ENCODE measurements around the gene AHR.

Gene AHR

DNA sequence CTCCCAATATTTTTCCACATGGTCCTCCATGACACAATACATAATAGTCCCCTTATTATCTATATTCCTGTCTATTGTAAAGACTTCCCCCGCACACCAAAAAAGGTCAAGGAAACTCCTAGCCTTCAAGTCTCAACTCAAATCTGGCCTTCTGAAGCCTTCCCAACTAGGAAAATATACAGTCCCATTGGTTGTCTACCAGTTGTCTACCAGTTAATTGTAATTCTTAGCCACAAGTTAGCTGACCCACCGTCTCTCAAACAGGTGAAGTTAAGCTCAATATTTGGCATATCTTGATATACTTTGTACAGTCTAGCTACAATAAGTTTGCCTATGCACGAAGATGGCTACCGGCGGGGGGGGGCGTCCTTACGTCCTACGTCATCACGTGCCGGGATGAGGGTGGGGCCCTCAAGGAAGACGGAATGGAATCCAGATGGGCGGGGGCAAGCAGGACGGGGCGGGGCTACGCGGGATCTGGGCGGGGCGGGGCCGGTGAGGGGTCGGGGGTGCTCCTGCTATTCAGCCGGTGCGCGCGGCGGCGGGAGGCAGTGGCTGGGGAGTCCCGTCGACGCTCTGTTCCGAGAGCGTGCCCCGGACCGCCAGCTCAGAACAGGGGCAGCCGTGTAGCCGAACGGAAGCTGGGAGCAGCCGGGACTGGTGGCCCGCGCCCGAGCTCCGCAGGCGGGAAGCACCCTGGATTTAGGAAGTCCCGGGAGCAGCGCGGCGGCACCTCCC lies at the start of gene AHR:
TSS of gene AHR (plus strand) at position 551 of the 738 bp plus-strand sequence. CDS start 613 bp downstream, outside the sequence.
- no peak for FAIRE-seq

DNA sequence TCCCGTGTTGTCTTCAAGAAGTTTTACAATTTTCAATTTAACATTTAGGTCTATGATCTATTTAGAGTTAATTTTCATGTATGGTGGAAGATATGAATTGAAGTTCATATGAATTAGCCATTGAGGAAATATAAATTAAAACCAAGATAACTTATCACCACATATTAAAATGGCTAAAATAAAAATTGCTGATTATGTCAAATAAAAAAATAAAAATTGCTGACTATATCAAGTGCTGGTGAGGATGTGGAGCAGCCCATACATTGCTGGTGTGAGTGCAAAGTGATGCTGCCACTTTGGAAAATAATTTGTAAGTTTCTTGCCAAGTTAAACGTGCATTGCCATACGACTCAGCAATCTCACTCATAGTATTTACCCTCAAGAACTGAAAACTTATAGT lies 44.6 kb upstream of the AHR start:
- FAIRE-seq, result no peak

DNA sequence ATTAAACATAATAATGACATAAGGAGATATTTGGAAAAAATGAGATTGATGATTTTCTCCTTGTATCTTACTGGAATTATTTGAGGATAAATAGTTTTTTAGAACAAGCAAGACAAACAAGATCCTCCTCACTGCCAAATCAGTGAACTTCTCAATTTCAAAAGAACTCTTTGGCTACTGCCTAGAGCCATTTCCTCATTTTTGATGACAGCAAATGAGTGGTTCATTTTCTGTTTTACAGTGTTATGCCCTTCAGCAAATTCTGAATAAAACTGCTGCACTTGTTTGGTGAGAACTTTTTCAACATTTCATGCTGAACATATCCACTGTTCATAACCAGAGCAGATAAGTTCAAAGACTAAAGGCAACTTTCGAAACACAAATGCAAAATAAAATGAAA lies 42.5 kb upstream of the AHR start:
- no peak for FAIRE-seq

DNA sequence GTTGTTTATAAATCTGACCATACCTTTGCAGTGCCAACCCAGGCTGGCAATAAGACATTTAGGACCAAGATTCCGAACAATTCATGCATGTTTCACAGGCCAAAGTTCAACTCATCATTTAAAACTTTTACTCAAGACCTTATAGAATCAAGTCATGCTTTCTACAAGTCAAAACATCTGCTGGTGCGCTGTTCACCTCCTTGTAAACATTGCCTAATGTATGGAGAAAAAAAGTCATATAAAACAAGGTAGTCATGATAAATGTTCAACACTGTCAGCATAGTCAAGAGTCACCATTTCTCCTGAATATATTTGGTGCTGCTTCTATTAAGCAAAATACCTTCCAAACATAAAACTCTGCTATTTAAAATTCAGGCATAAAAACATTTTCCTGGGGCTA lies 42.1 kb upstream of the AHR start:
- FAIRE-seq, result no peak

DNA sequence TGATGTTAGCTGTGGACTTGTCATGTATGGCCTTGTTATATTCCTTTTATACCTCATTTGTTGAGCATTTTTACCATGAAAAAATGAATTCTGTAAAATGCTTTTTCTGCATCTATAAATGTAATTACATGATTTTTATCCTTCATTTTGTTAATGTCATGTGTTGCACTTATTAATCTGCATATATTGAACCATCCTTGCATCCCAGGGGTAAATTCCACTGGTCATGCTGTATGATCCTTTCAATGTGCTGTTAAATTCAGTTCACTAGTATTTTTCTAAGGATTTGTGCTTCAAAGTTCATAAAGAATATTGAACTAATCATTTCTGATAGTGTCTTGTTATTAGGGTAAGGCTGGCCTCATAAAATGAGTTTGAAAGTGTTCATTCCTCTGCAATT lies 31.9 kb upstream of the AHR start:
- no peak for FAIRE-seq

DNA sequence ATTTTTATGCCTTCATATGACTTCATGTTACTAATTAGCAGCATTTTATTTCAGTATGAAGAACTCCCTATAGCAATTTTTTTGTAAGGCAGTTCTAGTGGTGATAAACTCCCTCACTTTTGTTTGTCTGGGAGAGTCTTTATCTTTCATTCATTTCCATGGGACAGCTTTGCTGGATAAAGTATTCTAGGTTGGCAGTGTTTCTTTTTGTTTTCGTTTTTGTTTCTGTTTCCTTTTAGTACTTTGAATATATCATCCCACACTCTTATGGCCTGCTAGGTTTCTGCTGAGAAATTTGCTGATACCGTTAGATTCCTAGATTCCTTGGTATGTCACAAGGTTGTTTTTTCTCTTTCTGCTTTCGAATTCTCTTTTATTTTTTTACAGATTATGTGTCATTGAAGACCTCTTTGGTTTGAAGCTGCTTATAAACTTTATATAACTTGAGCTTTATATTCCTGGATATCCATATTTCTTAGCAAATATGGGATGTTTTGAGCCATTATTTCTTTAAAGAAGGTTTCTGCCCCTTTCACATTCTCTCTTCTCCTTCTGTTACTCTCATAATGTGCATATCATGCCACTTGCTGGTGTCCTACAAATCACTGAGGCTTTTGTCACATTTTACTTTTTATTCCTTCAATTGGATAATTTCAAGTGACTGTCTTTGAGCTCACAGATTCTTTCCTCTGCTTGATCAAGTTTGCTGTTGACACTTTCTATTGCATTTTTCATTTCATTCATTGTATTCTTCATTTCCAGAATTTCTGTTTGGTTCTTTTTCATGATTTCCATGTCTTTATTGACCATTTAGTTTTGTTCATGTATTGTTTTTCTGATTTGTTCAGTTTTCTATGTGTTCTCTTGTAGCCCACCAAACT lies 28.9 kb upstream of the AHR start:
- no peak for FAIRE-seq

DNA sequence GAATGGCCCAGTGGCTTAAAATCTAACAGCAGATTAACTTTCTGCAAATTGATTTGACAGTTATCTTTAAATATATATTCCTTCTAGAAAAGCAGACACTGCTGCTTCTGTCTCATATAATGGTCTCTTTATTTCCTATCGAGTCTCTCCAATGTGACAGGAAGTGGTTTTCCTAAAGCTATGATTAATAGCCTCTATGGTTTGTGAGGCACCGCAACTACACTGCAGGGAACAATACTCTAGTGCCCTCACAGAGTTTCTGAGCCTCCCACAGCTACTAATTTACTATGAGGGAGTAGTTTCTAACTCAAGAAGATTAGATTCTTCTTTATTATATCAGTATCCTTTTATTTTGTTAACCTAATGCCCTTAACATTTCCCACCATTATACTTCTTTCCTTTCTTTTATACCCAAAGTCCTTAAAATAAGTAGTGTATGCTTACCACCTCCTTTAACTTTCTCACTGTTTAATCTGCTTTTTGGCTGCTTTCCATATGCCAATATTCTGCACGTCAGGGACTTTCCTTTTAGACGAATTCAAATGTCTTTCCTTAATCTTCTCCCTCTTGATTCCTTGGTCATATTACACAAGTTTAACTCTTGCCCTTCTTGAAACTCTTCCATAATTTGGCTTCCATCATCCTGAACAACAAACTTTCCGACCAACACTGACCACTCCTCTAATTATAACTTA lies 23.8 kb upstream of the AHR start:
- FAIRE-seq, result no peak

DNA sequence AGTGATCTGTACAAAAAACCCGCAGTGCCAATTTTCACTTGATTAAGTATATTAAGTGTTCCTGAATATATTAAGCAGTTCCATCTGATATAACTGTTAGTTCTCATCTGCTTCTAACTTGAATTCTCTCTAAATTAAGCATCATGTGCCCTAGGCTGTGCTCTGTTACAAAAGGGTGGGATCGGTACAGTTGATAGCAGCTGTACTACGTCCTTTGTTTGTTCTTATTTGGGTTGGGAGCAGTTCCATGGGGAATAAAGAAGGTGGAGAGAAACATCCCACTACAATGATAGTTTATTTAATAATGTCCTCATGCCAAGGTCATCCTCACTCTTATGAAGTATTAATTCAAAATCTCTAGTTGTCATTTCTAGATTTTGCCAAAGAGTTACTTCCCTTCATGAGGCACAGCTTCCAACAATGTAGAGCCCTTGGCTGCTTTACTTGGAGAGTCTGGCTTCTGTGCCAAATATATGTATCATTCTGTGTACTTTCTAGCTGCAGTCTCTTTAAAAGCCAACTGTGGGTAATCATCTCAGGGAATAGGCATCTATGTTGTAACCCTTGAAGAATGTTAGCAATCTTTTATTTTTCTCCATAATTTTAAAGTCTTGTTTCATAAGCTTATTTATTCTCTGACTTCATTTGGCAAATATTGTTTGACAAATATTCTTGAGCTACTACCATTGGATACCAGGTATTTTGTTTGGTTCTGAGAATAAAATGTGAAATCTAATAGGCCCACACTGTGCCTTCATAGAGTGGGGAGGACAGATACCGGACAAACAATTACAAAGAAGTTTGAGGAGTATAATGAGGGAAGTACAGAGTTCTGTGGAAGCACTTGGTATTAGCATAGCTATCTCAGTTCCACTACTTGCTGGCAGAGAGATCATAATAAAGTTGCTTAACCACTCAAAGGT lies 22.4 kb upstream of the AHR start:
- FAIRE-seq, result no peak

DNA sequence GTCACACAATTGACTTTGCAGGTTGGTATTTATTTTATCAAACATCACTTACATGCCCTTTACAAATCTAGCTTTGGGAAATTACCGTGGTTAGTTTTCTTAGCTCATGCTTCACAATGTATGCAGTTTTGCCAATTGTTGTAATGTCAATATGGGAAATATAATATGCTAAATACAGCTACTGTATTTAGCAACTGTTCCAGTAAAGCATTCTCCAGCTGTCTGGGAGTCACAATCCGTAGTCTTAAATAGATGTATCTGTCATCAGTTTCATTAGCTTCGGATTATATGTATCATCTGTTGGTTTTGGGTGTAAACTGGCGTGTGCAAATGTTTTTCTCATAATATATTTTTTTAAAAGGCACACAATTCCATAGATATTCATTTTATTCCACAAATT lies 19.4 kb upstream of the AHR start:
- no peak for FAIRE-seq

DNA sequence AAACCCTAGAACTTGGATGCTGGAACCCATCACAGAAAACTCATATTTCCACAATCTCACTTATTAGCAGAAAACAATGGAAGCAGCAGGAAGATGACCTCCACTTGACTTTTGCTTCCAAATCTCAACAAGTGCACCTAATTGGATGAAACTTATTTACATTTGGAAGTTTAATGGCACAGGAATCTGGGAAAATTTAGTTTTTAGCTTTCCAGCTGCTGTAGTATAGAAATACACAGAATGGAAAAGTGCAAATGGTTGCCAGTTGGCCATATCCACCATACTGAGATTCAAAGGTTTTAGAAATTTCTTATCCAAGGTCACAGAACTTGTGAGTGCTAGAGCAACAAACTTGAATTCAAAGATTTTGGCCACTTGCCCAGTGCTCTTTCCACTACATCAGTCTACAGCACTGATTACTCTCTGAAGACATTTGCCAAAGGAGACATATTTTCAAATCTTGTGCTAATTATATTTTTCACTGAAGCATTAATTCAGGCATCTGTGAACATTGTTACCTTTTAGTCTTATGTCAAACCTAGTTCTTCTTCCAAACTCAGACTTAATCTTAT lies 9.3 kb upstream of the AHR start:
- FAIRE-seq, result no peak

DNA sequence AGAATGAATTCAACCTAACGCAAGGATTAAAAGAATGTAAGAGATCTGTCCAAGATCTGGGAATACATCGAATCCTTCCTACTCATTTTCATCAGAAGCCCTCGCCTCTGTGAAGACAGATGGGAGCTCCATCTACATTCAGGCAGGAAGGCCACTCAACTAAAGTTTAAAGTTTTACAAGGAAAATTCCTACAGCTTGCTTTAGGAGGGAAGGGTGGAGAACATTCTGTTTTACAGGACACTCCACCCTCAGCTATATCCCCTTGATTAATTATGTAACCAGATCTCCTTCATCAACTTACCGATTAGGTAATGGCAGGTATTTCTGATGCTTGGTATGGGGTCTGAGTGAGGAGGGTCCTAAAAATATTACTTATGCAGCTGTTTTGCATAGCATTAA lies 5.6 kb upstream of the AHR start:
- no peak for FAIRE-seq

DNA sequence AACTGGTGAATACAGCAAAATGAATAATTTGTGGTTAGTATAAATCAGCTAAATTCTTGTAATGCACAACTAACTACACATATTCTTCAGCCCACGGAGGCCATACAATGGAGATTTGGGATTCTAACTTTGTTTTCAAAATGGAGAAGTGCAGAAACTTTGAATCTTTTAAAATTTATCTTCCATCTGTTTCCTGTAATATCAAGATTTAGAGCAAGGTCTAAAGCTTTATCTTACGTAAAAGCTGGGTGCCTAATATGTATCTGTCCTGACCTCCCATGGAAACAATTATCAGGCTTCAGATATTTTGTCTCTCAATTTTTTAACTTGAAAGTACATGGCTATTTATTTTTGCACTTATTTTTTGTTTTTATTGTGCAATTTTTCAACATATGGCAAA lies 5.0 kb upstream of the AHR start:
- no peak for FAIRE-seq

DNA sequence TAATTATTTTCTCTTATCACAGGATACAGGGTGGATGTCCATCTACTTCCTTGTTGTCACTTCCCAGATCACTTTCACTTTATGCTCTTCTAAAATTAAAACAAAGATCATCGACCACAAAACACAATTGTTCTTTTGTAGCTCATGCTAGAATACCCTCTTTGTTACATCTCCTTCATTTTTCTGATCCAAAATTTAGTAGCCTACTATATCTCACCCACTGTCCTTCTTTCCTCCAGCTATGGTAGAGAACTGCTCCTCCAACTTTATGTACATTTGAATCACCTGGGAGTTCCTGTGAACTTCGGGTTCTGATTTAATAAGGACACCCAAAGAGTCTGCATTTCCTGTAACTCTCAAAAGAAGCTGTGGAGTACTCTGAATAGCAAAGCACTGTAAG lies 1.2 kb upstream of the AHR start:
- FAIRE-seq, result no peak

DNA sequence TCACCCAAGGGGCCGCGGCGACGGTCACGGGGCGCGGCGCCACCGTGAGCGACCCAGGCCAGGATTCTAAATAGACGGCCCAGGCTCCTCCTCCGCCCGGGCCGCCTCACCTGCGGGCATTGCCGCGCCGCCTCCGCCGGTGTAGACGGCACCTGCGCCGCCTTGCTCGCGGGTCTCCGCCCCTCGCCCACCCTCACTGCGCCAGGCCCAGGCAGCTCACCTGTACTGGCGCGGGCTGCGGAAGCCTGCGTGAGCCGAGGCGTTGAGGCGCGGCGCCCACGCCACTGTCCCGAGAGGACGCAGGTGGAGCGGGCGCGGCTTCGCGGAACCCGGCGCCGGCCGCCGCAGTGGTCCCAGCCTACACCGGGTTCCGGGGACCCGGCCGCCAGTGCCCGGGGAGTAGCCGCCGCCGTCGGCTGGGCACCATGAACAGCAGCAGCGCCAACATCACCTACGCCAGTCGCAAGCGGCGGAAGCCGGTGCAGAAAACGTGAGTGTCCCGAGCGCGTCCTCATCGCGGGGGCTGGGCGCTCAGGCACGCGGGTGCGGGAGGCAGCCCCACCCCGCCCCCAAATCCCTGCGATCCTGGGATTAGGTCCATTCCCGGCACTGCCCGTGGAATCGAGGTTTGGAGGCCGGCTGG lies 509 bp downstream of the AHR start:
- FAIRE-seq, result no peak

DNA sequence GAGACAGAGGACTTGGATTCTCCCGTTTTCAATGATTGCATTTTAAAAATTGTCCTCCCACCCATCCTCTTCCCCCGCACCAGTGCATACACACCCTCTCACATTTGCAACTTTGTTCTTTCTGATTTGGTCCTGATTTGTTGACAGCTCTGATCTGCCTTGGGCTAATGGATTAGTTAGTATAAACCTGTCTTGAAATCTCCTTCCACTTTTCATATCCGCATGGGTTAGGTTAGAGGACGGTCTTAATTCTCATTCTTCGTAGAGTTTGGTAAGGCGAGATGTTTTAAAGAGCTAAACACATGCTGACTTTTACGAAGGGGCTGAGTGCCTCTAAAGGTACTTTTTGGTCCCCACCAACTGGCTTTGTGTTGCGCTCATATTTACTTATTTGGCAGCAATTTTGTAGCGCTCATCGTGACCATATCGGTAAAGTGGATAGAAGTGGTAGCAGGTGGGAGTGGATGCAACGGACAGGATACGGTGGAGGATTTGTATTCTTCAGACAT lies 1.1 kb downstream of the AHR start:
- FAIRE-seq, result no peak

DNA sequence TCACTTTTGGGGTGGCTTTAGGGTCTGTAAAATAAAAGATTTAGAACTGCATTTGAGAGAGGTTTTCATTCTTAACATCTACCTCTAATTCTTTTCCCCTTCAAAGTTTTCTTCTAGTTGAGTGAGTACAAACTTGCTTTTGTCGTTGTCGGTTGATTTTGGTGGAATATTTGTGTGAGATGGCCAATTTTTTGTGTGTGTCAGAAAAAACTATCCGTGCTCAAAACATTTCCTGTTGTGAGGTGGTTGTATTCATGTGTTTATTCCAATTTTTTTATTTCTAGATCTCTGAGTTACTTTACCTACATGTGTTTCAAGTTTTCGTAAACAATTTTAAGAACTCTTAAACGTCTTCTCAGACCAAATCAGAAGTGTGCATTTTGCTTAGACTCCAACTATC lies 1.6 kb downstream of the AHR start:
- no peak for FAIRE-seq

DNA sequence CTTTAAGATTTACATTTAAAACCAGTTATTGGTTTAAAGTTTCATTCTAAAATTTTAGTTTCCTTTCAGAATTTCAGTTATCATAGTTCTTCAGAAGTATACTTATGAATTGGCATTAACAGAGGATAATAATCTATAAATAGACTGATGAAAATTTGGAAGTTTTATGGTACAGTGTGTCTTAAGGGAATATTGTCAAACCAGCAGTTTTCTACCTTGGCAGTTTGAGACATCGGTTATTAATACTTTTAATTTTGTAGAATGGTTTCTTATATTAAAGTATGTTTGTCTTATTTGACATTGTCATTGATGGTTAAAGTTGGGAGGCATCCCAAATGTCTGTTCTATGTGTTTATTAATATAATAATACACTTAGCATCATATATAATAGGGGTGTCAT lies 2.0 kb downstream of the AHR start:
- no peak for FAIRE-seq

DNA sequence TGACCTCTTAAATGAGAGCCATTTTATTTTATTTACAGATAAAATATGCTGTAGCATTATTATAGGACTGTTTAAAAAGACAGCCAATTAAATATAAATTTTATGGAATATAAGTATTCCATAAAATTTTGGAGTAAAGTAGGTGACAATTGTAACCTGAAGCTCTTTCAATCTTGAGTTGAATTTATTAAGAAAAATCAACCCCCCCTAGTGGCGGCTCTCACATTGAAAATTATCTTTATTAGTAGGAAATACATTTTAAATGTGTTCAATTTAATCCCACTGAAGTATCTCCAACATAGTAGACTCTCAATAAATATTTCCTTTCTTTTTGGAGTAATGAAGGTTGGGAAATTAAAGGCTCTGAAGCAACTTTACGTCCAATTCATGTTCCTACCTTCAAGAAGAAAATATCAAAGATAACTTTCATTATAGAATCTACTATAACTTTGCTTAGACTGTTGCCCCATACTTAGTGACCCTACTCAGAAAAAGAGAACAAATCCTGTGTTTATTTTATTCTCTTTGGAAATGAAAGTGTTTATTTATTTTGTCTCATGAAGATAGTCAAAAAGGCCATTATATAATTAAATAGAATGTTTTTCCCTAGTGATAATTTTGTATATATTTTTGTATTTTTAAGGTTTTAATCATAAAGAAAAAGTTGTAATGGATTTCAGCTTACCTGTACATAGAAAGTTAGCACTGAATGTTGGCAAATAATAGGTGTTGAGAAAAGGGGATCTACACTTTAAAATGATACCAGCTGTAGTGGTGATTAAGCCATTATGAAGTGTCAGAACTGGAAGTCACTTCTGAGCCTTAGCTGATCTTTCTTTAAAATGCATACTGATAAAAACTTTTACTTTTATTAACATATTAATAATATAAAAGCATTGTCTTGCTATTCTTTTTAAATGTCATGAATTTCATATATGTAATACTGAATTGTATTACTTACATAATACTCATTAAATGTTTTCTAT lies 3.3 kb downstream of the AHR start:
- peak; percentile 97 for FAIRE-seq

DNA sequence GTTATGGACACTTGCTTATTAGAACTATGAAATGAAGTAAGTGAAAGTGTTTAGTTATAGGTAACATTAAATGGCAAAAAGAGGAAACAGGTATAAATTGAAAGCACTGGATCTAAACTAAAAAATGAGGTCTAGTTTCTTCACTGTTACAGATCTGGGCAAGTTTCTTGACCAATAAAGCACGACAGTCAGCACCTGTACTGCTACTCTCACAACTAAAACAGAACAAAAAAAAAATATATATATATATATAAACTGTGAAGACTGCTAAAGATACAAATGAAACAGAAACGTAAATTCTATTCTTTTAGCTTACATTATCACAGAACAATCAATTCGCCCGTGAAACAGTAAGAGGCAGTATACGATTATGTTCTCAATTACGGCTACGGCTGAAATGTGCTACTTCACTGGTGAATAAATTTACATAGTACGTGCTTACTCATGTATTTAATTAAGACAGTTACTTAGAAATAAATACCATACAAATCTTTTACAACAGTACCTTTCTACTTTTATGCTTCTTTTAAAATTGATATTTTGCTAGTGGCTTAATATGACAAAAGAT lies 4.2 kb downstream of the AHR start:
- FAIRE-seq, result no peak

DNA sequence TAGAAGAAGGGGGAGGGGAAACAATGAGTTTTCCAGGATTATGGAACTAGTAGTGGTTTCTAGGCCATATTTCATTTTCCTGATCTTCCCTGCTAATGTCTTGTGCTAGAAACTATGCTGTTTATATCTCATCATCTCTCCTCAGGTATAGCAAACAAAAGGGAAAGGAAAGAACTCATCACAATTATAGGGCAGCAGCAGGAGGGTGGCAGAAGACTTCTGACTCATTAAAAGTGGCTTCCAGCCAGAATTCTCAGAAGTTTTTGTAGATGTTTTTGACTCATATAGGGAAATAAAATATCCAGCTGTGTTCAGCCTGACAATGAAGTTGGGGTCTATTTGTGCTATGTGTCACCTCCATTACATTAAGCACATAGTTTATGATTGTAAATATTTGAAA lies 6.5 kb downstream of the AHR start:
- no peak for FAIRE-seq

All from A204.1 (cell line).